Right lobe of liver (tissue), 4 donors: ENCODE results near the gene SCGB1D2.

Experiments
- POLR2A ChIP-seq: fragments of 450-650 bp; IDR thresholded peaks from one replicate; pipeline ENCODE4 v1.6.1; 2017; ENCODE audit warnings: antibody characterized with exemption, mild to moderate bottlenecking
- TF ChIP-seq, protein P1 (sequence below), 4 donors: fragments of 200-600 bp in 3 of 4; fragments of 450-650 bp in 1 of 4; IDR thresholded peaks; one replicate each; pipeline versions ENCODE4 v1.5.1 to v1.8.0; 2016 to 2022; ENCODE audit warnings: antibody characterized with exemption in 4 of 4, mild to moderate bottlenecking in 2 of 4
- donor health status: DM: no; HTN: no; CAD: no.
- donor health status: DM: no; HTN: no; CAD: no.
- donor health status: DM: no; HTN: yes; CAD: no.

DNA sequence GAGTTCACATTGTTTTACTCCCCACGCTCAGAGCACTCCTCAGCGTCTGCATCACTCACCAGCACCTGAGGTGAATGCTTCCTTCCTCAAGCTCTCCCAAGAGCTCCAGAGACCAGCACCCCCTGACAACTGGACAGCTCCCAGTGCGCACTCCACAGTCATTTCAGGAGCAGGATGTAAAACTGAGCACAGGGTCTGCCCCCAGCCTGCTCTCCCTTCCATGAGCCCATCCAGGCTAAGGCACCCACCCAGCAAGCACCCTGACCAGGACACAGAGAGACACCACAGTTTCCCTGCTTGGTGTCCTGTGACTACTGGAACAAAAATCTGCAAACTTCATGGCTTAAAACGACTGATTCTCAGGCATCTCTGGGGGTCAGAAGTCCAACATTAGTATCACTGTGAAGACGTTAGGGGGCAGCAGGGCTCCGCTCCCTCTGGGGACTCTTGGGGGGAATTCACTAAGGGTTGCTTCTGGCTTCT is 3.3 kb downstream of the SCGB1D2 start:
- TF ChIP-seq, protein P1, sequence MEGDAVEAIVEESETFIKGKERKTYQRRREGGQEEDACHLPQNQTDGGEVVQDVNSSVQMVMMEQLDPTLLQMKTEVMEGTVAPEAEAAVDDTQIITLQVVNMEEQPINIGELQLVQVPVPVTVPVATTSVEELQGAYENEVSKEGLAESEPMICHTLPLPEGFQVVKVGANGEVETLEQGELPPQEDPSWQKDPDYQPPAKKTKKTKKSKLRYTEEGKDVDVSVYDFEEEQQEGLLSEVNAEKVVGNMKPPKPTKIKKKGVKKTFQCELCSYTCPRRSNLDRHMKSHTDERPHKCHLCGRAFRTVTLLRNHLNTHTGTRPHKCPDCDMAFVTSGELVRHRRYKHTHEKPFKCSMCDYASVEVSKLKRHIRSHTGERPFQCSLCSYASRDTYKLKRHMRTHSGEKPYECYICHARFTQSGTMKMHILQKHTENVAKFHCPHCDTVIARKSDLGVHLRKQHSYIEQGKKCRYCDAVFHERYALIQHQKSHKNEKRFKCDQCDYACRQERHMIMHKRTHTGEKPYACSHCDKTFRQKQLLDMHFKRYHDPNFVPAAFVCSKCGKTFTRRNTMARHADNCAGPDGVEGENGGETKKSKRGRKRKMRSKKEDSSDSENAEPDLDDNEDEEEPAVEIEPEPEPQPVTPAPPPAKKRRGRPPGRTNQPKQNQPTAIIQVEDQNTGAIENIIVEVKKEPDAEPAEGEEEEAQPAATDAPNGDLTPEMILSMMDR (IDR thresholded peaks at IDR 0.05) = no peak
- no peak for TF ChIP-seq POLR2A
